GM21526 (cell line): ENCODE results near the gene CXCL12.

Experiments used
- ATAC-seq: cut with Tn5 transposase; IDR thresholded peaks from one replicate; pipeline ENCODE4 v1.9.1; 2021; ENCODE audit warnings: moderate library complexity; ENCODE audit not compliant: unreplicated experiment, low FRiP score

The CXCL12 gene

GRCh38 chr10:44339218-44339617, 45.7 kb downstream of the CXCL12 start:
- ATAC-seq = no peak

- ATAC-seq = no peak
These were observed 47.8 kb downstream of the CXCL12 start for GRCh38 chr10:44337081-44337480.

GRCh38 chr10:44335330-44336021, 49.4 kb downstream of the CXCL12 start:
- ATAC-seq = no peak

GRCh38 chr10:44334621-44335184, 50.2 kb downstream of the CXCL12 start:
- ATAC-seq = no peak

- no peak for ATAC-seq
These were observed 50.8 kb downstream of the CXCL12 start for GRCh38 chr10:44334091-44334490.

- no peak for ATAC-seq
These were observed 51.4 kb downstream of the CXCL12 start for GRCh38 chr10:44333511-44333910.

GRCh38 chr10:44332465-44332864, 52.4 kb downstream of the CXCL12 start:
- ATAC-seq = no peak

GRCh38 chr10:44330431-44330830, 54.5 kb downstream of the CXCL12 start:
- no peak for ATAC-seq

GRCh38 chr10:44327461-44327860, 57.4 kb downstream of the CXCL12 start:
- no peak for ATAC-seq
